Stomach (tissue), 4 donors: ENCODE measurements around the gene PDXDC1.
"Not testable (repeated sequence)": the region's sequence is repeated elsewhere in the genome, so short reads cannot be mapped to it uniquely, and the experiment has no call there.

Experiments
- POLR2A ChIP-seq, 4 donors: fragments of 450-650 bp; IDR thresholded peaks; one replicate each; pipeline ENCODE4 v1.6.1; 2016; ENCODE audit warnings: antibody characterized with exemption in 4 of 4, control low read depth in 2 of 4, mild to moderate bottlenecking in 1 of 4, moderate library complexity in 1 of 4
- TF ChIP-seq, protein P1 (sequence below), 7 experiments: fragments of 450-650 bp in 4 of 7; fragments of 200-600 bp in 3 of 7; sonication (generic) in 3 of 7; IDR thresholded peaks; one replicate each; pipeline ENCODE4 v1.5.1; 2016 to 2019; ENCODE audit warnings: antibody characterized with exemption in 7 of 7, control low read depth in 2 of 7, mild to moderate bottlenecking in 1 of 7

DNA sequence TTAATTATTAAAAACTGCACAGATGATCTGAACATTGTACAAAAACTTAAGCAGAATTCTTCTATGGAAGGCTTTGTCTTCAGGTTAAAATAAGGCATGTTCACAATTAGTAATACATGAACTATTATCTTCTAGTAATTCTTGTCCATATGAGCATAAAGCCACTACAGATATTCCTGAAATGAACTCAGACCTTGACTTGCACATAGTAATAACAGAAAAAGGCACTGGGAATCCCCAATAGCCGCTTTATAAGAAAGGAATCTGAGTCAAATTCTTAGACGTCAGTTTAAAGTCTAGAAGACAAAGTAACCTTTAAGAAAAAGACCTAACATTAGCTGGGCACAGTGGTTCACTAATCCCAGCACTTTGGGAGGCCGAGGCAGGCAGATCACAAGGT lies 108.0 kb downstream of the PDXDC1 start:
- TF ChIP-seq, protein P1, sequence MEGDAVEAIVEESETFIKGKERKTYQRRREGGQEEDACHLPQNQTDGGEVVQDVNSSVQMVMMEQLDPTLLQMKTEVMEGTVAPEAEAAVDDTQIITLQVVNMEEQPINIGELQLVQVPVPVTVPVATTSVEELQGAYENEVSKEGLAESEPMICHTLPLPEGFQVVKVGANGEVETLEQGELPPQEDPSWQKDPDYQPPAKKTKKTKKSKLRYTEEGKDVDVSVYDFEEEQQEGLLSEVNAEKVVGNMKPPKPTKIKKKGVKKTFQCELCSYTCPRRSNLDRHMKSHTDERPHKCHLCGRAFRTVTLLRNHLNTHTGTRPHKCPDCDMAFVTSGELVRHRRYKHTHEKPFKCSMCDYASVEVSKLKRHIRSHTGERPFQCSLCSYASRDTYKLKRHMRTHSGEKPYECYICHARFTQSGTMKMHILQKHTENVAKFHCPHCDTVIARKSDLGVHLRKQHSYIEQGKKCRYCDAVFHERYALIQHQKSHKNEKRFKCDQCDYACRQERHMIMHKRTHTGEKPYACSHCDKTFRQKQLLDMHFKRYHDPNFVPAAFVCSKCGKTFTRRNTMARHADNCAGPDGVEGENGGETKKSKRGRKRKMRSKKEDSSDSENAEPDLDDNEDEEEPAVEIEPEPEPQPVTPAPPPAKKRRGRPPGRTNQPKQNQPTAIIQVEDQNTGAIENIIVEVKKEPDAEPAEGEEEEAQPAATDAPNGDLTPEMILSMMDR (IDR thresholded peaks at IDR 0.05): not testable (repeated sequence)
- not testable (repeated sequence) for TF ChIP-seq POLR2A (IDR thresholded peaks at IDR 0.05)
